Activated CD8-positive, alpha-beta memory T cell treated with anti-CD3 and anti-CD28 coated beads for 4 hours (primary cell): ENCODE data around the gene RIMS3.
"Not testable (repeated sequence)": the region's sequence is repeated elsewhere in the genome, so short reads cannot be mapped to it uniquely, and the experiment has no call there.

Source experiments
- DNase-seq, 2 donors: peaks; one replicate each; pipeline ENCODE4 v3.0.0-alpha.2; 2020; ENCODE audit warnings: low read depth in 2 of 2

Gene RIMS3

DNA sequence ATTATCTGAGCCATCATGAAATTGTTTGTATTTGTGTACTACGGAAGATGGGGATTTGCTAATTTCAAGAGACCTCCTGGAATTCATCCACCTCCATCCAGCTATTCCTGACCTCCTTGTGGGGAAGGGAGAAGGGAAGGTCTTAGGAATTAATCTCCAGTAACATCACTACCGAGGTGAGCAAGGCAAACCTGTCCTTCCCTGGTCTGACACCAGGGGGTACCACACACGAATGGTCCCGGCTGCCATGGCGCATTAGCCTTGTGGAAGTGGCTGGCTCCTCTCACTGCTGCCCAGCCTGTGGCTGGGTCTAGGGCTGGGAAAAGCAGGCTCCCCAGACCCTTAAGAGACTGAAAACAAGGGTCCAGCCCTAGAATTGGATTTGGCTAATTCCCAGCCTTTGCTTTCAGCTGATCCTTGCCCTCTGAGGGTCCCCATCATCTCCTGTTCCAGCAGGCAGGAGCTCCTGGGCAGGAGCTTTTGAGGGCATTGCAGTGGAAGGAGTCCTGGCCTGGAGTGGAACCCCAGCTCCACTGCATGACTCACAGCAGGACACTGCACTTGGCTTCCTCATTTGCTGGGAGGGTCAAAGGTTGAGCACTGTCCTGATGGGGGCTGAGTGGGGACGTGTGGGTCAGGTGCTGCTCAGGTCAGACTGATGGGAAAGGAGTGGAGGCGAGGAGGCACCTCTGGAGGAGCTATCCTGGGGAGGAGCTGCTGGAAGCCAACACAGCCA is 34.8 kb downstream of the RIMS3 start:
- no peak for DNase-seq

DNA sequence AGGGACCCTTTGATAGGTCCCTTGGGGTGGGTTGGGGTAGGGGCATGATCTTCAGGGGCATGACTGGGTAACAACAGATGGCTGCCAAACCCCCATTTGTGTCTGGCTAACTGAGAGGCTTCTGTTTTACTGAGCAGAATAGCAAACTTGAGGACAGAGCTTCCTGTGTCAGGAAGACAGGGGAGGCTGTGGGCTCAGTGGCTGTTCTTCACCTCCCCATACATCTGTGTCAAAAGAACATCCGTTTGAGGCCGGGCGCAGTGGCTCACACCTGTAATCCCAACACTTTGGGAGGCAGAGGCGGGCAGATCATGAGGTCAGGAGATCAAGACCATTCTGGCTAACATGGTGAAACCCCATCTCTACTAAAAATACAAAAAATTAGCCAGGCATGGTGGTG is 35.9 kb downstream of the RIMS3 start:
- DNase-seq, result not testable (repeated sequence)

DNA sequence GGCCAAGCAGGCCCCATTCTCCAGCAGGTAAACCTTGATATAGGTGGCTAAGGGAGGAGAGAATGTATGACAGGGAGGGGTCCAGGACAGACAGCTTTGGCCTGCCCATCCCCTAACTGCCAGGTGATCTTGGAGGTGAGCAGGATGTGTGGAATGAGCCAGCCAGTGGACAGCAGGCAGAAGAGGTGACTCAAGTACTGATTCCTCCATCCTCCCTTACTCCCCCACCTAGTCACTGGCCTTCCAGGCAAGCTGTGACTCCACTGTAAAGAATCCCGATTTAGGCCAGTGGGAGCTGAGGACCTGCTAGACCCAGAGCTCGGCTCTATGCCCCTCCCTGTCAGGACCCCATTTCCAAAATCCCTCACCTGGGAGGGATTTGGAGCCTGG is 36.6 kb downstream of the RIMS3 start:
- DNase-seq, result no peak

DNA sequence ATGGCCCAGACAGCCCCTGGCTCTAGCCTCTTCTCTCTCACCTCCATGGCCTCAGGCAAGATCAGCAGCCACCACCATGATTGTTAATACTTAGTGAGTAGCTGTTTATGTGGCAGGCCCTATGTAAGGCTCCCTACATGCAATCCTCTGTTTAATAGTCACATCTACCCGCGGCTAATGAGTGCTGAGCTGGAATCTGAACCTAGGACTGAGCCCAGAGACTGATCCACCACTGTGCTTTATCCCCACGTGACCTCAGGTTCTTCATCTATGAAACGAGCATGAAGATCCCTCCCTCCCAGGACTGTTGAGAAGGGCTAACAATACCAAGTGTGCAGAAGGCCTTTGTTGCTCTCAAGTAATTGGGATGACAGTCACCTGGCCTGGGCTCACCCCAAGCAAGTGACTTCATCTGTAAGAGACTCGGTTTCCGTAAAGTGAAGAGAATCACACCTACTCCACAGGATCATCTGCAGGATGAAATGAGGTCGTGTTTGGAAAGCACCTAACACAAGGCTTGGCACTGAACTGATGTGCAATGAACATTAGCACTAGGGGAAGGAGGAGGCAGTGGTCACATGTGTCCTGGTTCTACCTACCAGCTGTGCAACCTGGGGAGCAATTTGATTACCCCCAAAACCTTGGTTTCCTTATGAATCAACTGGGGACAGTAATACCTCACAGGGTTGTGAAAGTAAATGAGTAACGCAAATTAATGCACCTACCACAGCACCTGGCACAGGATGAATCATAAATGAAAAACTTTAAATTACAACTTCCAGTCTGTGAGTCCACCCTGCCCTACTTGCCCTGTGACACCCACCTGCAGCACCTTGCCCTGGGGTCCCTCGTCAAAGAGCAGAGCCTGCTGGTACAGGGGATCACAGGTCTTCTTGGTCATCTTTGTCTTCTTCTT is 37.2 kb downstream of the RIMS3 start:
- DNase-seq, result no peak

DNA sequence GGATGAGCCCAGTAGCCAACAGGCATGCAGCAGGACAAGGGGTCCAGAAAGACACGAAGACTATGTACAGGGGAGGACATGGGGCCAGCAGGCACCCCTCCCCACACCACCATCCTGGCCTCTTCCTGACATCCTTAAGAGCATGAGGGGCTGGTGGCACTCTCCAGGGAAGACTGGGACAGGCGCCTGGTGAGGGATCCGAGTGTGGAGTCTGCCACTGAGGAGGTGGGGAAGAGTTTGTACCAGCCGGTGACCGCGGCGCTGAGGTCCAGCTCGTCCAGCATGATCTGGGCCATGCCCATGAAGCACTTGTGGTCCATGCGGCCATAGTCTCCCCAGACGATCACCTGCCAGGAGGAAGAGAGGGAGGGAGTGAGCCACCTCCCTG is 39.1 kb downstream of the RIMS3 start:
- DNase-seq, result no peak

DNA sequence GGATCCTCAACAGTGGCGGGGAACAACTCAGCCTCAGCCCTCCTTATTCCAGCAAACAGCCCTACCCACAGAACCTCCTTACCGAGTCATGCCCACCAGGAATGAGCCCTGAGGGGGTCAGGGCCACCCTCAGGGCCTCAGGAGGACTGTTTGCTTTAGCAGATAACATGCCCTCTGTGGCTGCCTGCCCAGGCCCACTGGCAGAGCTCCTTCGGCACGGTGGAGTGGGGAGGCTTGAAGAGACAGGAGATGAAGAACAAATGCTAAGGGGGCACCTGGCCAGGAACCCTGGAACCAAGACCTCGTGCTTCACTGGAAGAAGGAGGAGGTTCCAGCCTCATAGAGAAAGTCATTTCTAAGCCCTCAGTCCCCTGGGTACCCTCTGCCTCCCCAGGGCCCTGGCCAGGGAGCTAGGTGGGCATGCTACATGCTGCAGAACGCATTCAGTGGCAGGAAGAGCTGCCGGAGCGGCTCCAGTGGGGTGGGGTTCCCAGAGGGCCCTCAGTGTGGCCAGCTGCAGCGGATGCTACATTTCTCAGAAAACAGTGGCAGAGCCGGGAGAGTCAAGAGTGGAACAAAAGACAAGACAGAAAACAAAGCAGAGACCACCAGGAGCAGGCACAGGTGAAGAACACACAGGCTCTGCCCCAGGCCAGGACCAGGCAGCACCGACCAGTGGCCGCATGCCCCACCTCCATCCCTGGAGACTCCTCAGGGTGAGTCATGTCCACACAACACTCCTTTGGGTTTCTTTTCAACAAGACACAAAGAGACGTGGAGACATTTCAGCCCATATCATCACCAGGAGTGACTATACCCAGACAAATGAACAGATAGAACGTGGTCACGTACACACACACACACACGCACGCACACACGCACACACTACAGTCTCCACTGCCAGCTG is 39.8 kb downstream of the RIMS3 start:
- DNase-seq, result no peak

DNA sequence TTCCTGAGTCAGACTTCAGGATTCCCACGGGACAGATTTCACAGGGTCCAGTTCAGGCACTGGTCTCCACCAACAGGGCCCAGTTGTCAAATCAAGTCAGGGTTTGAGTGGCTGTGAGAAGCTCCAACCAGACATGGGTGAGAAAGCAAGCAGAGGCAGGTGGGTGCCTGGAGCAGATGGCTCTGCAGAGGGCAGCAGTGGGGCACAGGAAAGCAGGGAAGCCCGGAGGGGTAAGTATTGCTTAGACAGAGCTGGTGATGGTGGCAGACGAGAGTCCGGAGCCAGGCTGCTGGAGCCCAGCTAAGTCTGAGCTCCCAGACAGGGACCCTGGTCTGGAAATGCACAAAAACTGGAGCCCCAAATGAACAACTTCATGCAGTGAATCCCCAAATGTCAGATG is 40.4 kb downstream of the RIMS3 start:
- no peak for DNase-seq

DNA sequence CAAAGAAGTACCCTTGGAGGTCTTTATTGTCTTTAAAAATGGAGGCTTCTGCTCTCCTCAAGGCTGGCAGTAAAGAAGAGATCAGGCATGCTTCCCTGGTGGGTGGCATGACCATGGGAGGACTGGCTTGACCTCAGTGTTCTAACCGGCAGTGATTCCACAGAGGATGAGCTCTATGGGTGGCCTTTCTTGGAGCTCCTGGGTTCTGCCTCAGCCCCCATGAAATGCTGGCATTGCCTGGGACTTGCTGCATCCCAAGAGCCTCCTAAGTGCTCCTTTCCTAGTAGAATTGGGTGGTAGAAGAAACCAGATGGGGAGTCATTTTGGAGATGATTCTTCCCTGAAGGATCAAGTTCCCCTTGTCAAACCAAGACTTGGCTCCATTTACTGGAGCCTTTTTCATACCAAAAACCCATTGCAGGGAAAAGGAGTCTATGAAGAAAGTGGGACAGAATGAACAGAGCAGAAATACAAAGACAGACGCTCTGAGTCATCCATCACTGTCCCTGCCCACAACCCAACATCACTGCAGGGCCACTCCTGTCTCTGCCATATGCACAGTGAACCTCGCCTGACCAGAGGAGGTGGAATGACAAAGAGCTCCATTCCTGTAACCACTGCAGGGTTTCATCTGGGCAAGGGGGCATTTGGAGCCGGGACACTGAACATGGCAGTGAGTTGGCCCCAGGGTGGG is 42.4 kb downstream of the RIMS3 start:
- no peak for DNase-seq

DNA sequence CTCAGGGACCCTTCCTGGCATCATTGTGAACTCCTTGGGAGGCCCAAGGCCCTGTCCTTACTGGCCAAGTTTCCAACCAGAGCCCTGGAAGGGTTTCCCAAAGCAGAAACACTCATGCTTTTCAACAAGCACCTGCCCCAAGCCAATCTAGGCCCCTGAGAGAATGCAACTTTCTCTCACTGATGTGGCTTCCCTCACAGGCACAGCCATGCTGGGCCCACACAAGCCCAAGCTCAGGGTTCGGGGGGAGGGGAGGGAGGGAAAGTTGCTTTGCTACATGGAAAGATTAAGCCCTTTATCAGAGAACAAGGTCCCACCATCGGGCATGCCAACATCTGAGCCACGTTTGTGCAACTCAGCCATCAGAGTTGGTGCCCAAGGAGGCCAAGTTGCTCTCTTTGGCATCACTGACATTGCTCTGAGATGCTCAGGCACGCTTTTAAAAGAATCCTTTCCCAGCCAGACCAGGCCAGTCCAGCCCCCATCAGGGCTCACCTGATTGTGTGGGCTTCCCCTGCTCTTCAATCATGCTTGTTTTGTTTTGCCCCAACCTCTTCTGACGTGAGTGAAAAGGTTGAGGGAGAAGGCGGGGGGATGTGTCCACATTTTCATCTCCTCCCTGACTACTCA is 43.5 kb downstream of the RIMS3 start:
- no peak for DNase-seq

DNA sequence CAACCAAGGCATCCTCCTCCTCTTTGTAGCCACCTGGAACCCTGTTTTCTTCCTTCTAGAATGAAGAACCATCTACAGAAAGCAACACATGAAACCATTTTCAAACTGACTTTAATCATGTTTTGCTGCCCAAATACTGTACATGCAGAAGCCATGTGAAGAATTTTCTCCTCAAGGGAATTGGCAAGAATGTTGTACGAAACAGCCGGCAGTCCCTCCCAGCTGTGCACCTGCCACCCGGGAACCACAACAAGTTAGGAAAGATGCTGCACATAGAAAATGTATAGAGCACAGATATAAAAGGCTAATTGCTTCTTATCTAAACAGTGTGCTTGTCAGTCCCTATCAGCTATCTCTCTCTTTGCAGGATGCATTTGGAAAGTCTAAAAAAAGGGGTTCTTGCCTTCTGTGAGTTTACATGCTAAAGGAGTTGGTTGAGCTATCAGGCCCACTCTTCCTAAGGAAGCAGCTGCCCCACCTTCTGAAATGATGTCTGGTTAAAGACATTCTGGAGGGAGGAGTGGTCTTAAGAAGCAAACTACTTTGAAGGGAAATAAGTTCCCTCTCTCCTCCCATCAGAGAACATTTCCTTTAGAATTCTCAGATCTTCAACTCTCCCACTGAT is 44.8 kb downstream of the RIMS3 start:
- no peak for DNase-seq

DNA sequence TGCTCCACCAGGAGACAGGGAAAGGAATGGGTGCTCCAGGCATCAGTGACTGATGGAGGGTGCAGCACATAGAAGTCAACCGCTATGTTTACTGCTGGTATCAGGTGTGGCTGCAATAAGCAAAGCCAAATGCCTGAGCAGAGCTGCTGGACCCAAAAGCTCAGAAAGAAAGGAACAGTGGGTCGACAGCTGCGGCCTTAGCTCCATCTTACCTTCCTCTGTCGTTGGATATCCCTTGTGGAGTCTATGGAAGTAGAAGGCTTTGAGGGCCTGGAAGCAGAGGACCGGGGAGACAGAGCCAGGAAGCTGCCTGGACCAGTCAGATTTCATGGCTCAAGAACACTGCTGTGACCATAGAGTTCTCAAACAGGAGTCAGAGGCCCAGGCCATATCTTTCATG is 45.3 kb downstream of the RIMS3 start:
- no peak for DNase-seq

DNA sequence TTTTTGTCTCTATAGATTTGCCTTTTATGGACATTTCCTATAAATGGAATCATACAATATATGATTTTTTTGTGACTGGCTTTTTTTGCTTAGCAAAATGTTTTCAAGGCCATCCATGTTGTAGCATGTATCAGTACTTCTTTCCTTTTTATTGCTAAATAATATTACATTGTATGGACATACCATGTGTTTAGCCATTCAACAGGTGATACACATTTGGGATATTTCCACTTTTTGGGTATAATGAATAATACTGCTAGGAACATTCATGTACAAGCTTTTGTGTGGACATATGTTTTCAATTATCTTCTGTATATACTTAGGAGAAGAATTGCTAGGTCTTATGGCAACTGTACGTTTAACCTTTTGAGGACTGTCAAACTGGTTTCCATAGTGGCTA is 47.4 kb downstream of the RIMS3 start:
- DNase-seq, result no peak

DNA sequence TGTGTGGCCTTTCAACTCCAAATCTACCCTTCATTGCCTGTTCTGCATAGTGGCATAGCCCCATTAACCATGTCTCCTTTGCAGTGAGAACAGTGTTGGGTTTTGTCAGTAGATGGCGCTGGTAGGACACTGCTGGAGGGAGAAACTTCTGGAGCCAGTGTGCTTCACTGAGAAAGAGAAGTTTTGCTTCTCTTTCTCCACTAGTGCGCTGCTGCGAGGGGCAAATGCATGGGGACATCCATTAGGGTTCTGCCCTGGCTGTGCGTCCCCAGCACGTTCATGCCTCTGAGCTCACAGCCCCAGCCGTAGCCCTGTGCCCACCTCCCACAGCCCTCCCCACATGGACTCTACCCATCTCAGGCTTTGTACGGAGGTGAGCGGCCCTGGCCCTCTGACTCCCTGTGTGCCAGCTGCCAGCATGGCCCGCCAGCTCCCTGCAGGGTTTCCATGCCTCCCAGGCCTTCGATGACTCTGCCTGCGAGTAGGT is 53.1 kb downstream of the RIMS3 start:
- peak; percentile 45 to 53 for DNase-seq

DNA sequence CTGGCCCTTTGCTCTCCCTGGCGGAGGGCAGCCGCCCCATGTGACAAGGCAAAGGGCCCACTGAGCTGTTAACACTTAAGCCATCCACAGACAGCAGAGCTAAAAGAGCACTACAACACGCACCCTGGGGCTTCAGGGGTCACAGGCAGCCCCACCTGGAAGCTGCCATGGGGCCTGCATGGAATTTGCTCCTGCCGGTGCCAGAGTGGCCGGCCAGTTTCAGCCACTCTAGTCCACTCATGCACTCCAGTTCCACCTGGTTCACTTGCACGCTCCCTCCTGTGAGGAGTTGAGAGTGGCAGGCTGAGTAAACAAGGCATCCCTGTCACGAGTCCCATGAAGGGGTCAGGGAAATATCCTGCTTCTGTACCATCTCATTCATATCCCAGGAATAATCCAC is 55.3 kb downstream of the RIMS3 start:
- DNase-seq, result no peak

DNA sequence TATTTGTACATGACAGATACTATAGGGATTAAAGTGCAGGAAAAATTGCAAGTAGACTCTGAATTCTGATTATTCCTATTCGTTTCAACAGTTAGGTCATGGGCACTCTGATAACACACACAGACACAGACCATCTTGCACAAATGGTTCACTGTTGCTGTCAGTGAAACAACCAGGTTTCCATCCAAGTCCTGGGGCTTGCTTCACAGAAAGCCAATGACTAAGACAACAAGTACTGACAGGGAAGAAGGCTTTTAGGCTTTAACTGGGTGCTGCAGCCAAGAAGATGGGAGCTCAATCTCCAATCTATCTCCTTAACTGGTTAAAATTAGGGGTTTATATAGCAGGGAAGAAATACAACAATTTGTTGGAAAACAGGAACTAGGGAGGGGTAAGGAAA is 57.6 kb downstream of the RIMS3 start:
- DNase-seq, result no peak

DNA sequence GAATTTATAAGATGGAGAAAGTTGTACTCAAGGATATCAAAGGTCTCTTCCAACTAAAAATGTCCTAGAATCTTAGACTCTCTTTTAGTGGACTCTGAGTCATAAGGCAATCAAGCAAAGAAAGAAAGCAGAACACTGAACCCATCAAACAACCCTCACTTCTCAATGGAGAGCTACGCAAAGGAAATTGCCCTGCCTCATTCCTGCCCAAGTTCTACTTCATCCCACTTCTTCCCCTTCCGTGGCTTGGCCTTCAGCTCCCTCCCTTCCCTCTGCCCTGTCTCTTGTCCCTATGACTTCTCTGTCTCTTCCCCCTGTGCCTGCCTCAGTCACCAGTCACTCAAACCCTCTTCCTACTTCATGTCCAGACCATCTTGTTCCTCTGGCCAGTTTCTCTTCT is 58.5 kb downstream of the RIMS3 start:
- no peak for DNase-seq

DNA sequence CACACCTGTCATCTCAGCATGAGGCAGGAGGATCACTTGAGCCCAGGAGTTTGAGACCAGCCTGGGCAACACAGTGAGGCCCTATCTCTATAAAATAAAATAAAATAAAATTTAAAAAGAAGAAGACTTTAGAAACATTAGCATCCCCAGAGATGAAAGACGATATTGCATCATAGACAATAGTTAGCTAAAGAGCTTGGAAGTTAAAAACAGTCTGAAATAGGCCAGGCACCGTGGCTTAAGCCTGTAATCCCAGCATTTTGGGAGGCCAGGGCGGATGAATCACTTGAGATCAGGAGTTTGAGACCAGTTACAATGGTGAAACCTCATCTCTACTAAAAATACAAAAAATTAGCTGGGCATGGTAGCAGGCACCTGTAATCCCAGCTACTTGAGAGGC is 59.3 kb downstream of the RIMS3 start:
- DNase-seq, result no peak

DNA sequence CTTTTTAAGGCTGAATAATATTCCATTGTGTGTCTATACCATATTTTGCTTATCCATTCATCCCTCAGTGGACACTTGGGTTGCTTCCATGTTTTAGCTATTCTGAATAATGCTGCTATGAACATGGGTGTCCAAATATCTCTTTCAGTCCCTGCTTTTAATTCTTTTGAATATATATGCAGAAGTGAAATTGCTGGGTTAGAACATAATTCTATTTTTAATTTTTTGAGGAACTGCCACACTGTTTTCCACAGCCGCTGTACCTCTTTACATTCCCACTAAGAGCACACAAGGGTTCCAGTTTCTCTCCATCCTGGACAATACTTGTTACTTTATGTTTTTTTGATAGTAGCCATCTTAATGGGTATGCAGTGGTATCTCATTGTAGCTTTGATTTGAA is 65.6 kb downstream of the RIMS3 start:
- DNase-seq, result no peak

DNA sequence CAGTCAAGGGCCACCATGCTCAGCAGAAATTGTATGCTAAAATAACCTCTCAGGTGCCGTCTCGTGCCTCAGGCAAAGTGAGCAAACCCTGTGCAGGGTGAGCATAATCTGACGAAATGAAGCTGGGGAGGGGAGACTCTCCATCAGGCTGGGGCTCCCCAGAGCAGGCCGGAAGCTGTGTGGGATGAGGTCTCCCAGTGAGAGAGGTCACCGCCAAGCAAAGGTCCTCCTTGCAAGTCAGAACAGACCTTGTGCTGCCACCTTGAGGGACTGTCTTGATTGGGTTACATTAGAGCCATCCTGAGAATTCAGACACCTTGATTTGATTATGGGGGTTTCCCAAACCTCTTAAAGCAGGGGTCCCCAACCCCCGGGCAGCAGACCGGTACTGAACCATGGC is 69.9 kb downstream of the RIMS3 start:
- no peak for DNase-seq

DNA sequence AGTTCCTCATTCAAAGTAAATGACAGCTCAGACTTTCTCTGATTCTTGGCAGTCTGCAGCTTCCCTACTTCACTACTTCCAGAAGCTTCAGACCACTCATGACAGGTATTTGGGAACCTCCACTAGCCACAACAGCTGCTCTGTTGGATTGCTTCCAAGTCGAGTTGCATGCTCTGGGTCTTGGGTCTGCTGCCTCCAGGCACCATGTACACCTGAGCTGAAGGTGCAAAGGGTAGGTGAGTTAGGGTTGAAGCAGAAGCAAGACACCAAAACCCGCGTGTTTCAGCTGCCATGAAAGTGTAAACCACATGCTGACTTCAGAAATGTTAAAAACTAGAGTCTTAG is 71.3 kb downstream of the RIMS3 start:
- DNase-seq, result no peak
